SK-N-SH treated with all-trans-retinoic acid at 6 μM for 48 hours (cell line): Measurements from ENCODE around the gene RHNO1.

Source experiments
- ATAC-seq: fragments of 200-7000 bp; cut with Tn5 transposase; 3 replicates; pipeline ENCODE4 v1.9.1; 2020; ENCODE audit warnings: mild to moderate bottlenecking, moderate library complexity
- ARNTL ChIP-seq: fragments of 450-650 bp; formaldehyde crosslinking; IDR thresholded peaks from 2 replicates; pipeline ENCODE4 v1.5.0; 2020; ENCODE audit warnings: low read depth, mild to moderate bottlenecking, moderate library complexity, borderline replicate concordance
- BACH2 ChIP-seq: fragments of 250-450 bp; sonication (Bioruptor Pico); IDR thresholded peaks from 2 replicates; pipeline ENCODE4 v1.9.0; 2021; ENCODE audit warnings: mild to moderate bottlenecking, borderline replicate concordance
- CREB5 ChIP-seq: fragments of 250-450 bp; sonication (Bioruptor Pico); IDR thresholded peaks from 2 replicates; pipeline ENCODE4 v1.5.1; 2020; ENCODE audit warnings: low read depth, mild to moderate bottlenecking, moderate library complexity
- CSDC2 ChIP-seq: fragments of 250-450 bp; sonication (Bioruptor Pico); IDR thresholded peaks from 2 replicates; pipeline ENCODE4 v1.5.0; 2020; ENCODE audit warnings: mild to moderate bottlenecking, moderate library complexity
- GLIS3 ChIP-seq: fragments of 250-450 bp; sonication (Bioruptor Pico); IDR thresholded peaks from 2 replicates; pipeline ENCODE4 v1.5.0; 2020; ENCODE audit warnings: mild to moderate bottlenecking, moderate library complexity
- ISL1 ChIP-seq: fragments of 250-450 bp; sonication (Bioruptor Pico); IDR thresholded peaks from 2 replicates; pipeline ENCODE4 v2.1.2; 2022; ENCODE audit warnings: mild to moderate bottlenecking, moderate library complexity
- OSR1 ChIP-seq: fragments of 250-450 bp; sonication (Bioruptor Pico); IDR thresholded peaks from 2 replicates; pipeline ENCODE4 v1.8.0; 2022; ENCODE audit warnings: moderate library complexity, mild to moderate bottlenecking, inconsistent platforms
- RARB ChIP-seq: fragments of 250-450 bp; sonication (Bioruptor Pico); IDR thresholded peaks from 2 replicates; pipeline ENCODE4 v1.8.0; 2021; ENCODE audit warnings: mild to moderate bottlenecking, moderate library complexity
- SNAI2 ChIP-seq: fragments of 250-450 bp; sonication (Bioruptor Pico); IDR thresholded peaks from 2 replicates; pipeline ENCODE4 v1.5.0; 2020; ENCODE audit warnings: mild to moderate bottlenecking, moderate library complexity
- TCF4 ChIP-seq: fragments of 250-450 bp; sonication (Bioruptor Pico); IDR thresholded peaks from 2 replicates; pipeline ENCODE4 v1.8.0; 2021; ENCODE audit warnings: mild to moderate bottlenecking, moderate library complexity, borderline replicate concordance
- TOX ChIP-seq: fragments of 250-450 bp; sonication (Bioruptor Pico); IDR thresholded peaks from 2 replicates; pipeline ENCODE4 v1.8.0; 2021; ENCODE audit warnings: mild to moderate bottlenecking, moderate library complexity, borderline replicate concordance
- TSHZ2 ChIP-seq: fragments of 250-450 bp; sonication (Bioruptor Pico); IDR thresholded peaks from 2 replicates; pipeline ENCODE4 v1.5.0; 2020; ENCODE audit warnings: mild to moderate bottlenecking, moderate library complexity
- ZC3H10 ChIP-seq: fragments of 250-450 bp; sonication (Bioruptor Pico); IDR thresholded peaks from 2 replicates; pipeline ENCODE4 v1.5.1; 2021; ENCODE audit warnings: mild to moderate bottlenecking, moderate library complexity
- ZFP3 ChIP-seq: fragments of 250-450 bp; sonication (Bioruptor Pico); IDR thresholded peaks from 2 replicates; pipeline ENCODE4 v1.5.0; 2020; ENCODE audit warnings: mild to moderate bottlenecking, moderate library complexity
- ZFP30 ChIP-seq: fragments of 450-650 bp; formaldehyde crosslinking; IDR thresholded peaks from 2 replicates; pipeline ENCODE4 v1.5.0; 2022; ENCODE audit warnings: mild to moderate bottlenecking, moderate library complexity
- ZNF8 ChIP-seq: fragments of 450-650 bp; formaldehyde crosslinking; IDR thresholded peaks from 2 replicates; pipeline ENCODE4 v1.5.0; 2020; ENCODE audit warnings: mild to moderate bottlenecking, moderate library complexity
- TF ChIP-seq, protein P1 (sequence below): fragments of 250-450 bp; sonication (Bioruptor Pico); IDR thresholded peaks from 2 replicates; pipeline ENCODE4 v1.5.1; 2021; ENCODE audit warnings: mild to moderate bottlenecking, moderate library complexity
- TF ChIP-seq, protein P2 (sequence below): fragments of 250-450 bp; sonication (Bioruptor Pico); IDR thresholded peaks from 2 replicates; pipeline ENCODE4 v1.8.0; 2021; ENCODE audit warnings: low read depth, mild to moderate bottlenecking, moderate library complexity, borderline replicate concordance

Gene RHNO1

GRCh38 chr12:2930865-2931264, 53.8 kb downstream of the RHNO1 start (continued):
- TF ChIP-seq CSDC2 (CRISPR knock-in tag) (no peak), OSR1 (no peak)
- TF ChIP-seq, protein P1, sequence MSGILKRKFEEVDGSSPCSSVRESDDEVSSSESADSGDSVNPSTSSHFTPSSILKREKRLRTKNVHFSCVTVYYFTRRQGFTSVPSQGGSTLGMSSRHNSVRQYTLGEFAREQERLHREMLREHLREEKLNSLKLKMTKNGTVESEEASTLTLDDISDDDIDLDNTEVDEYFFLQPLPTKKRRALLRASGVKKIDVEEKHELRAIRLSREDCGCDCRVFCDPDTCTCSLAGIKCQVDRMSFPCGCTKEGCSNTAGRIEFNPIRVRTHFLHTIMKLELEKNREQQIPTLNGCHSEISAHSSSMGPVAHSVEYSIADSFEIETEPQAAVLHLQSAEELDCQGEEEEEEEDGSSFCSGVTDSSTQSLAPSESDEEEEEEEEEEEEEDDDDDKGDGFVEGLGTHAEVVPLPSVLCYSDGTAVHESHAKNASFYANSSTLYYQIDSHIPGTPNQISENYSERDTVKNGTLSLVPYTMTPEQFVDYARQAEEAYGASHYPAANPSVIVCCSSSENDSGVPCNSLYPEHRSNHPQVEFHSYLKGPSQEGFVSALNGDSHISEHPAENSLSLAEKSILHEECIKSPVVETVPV (CRISPR knock-in tag) = no peak

DNA sequence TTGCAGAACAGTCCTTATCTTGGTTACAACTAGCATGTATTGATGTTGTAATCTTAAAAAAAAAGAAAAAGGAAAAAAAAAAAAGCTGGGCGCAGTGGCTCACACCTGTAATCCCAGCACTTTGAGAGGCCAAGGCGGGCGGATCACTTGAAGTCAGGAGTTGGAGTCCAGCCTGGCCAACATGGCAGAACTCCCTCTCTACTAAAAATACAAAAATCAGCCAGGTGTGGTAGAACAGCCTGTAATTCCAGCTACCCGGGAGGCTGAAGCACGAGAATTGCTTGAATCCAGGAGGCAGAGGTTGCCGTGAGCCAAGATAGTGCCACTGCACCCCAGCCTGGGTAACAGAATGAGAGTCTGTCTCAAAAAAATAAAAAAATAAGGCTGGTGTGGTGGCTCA, 56.6 kb downstream of the RHNO1 start:
- TF ChIP-seq, protein P1 (CRISPR knock-in tag) = no peak
- TF ChIP-seq SNAI2 (no peak), TSHZ2 (CRISPR knock-in tag) (no peak), ZFP3 (CRISPR knock-in tag) (no peak), ARNTL (CRISPR knock-in tag) (no peak), ZNF8 (CRISPR knock-in tag) (no peak), TCF4 (no peak), RARB (no peak), BACH2 (no peak), CSDC2 (CRISPR knock-in tag) (no peak), TOX (CRISPR knock-in tag) (no peak), CREB5 (CRISPR knock-in tag) (no peak), ISL1 (no peak)
- ATAC-seq = no peak

DNA sequence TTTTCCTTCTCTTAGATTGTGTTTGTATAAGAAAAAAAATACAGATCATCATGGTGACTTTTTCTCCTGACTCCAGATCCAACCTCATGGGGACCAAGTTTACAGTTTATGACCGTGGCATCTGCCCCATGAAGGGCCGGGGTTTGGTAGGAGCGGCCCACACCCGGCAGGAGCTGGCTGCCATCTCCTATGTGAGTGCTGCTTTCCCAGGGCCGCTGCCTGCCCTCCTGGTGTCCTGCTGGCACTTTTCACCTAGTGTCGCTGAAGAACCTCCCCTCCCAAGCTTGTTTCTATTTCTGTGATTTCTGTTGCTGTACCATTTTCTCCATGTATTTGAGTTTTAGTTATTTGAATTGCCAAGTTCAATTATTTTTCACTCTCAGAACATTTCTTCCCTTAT, 57.3 kb downstream of the RHNO1 start:
- ATAC-seq = no peak
- TF ChIP-seq ZFP3 (CRISPR knock-in tag) (no peak), ZFP30 (CRISPR knock-in tag) (no peak), ARNTL (CRISPR knock-in tag) (no peak), ZC3H10 (CRISPR knock-in tag) (no peak), CREB5 (CRISPR knock-in tag) (no peak), ZNF8 (CRISPR knock-in tag) (no peak), OSR1 (no peak)
- TF ChIP-seq, protein P2, sequence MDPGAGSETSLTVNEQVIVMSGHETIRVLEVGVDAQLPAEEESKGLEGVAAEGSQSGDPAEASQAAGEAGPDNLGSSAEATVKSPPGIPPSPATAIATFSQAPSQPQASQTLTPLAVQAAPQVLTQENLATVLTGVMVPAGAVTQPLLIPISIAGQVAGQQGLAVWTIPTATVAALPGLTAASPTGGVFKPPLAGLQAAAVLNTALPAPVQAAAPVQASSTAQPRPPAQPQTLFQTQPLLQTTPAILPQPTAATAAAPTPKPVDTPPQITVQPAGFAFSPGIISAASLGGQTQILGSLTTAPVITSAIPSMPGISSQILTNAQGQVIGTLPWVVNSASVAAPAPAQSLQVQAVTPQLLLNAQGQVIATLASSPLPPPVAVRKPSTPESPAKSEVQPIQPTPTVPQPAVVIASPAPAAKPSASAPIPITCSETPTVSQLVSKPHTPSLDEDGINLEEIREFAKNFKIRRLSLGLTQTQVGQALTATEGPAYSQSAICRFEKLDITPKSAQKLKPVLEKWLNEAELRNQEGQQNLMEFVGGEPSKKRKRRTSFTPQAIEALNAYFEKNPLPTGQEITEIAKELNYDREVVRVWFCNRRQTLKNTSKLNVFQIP = no peak

DNA sequence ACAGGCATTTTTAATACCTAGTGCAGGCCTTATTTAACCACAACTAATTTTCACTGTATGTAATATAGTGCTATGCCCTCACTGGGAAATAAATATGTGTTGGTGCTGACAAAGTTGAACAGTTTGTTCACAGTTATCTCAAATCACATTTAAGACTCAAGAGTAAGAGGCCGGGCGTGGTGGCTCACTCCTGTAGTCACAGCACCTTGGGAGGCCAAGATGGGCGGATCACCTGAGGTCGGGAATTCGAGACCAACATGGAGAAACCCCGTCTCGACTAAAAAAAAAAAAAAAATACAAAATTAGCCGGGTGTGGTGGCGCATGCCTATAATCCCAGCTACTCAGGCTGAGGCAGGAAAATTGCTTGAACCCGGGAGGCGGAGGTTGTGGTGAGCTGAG, 59.3 kb downstream of the RHNO1 start:
- TF ChIP-seq GLIS3 (CRISPR knock-in tag) (no peak), TSHZ2 (CRISPR knock-in tag) (no peak)
- ATAC-seq = no peak
